ENCODE data around the gene SERINC2. TPM values are rescaled to one million over a fixed set of nuclear protein-coding genes. Genes with fewer than 3 reads are reported as not detected.
"Not testable (repeated sequence)": the region's sequence is repeated elsewhere in the genome, so short reads cannot be mapped to it uniquely, and the experiment has no call there.

SERINC2 gene
- total and polyA plus RNA-seq, 2 of the 4 experiments (the other 2 are of a cell fraction): 2.0 to 59.5 TPM

DNA sequence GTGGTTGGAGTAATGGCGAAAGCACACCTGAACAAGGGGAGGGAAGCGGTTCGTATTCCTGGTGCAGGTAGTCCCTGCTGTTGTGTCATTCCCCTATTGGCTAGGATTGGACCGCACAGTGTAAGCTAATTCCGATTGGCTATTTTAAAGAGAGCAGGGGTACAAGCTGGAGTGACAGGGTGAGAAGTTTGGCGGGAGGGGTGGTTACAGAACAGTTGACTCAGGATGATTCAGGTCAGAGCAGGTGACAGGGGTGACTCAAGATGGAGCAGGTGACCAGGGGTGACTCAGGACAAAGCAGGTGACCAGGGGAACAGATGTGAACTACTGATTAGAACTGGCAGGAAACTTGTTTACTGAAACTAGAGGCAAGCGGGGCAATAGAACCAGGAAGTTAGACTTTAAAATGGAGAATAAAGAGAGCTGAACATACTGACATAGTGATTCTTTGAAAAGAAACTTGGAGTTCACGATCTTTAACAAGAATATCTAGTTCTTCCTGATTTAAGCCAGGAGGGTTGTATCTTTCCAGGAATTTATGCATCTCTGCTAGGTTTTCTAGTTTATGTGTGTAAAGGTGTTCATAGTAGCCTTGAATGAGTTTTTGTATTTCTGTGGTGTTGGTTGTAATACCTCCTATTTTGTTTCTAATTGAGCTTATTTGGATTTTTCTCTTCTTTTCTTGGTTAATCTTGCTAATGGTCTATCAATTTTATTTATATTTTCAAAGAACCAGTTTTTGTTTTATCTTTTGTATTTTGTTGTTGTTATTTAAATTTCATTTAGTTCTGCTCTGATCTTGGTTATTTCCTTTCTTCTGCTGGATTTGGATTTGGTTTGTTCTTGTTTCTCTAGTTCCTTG lies 58.7 kb downstream of the SERINC2 start:
- H2BK15ac ChIP-seq (ENCODE audit: low read depth, low read length); H3K4me3 ChIP-seq (ENCODE audit: insufficient read depth, low read depth, low read length); POLR2A ChIA-PET (ENCODE audit: unreplicated experiment); H2BK5ac ChIP-seq (ENCODE audit: low read depth, low read length, poor library complexity, severe bottlenecking); H4K5ac ChIP-seq (ENCODE audit: low read depth, low read length); H3K27ac ChIP-seq (ENCODE audit: insufficient read depth, low read length); in situ Hi-C loops (cut with MboI; ENCODE audit: low sequenced_read_pairs); H2AK9ac ChIP-seq (replicated peaks; ENCODE audit: low read depth, low read length, poor library complexity); H3K18ac ChIP-seq (ENCODE audit: low read depth, low read length); H3K56ac ChIP-seq (ENCODE audit: extremely low read depth, insufficient read depth, low read length); H3K4ac ChIP-seq (ENCODE audit: low read depth, low read length); H2AK5ac ChIP-seq (ENCODE audit: low read depth, low read length); H3K36me3 ChIP-seq (ENCODE audit: control insufficient read depth, insufficient read depth, low read length); H4K91ac ChIP-seq (ENCODE audit: insufficient read depth, low read depth, low read length); H4K20me1 ChIP-seq (ENCODE audit: insufficient read depth, low read length); H3K9me3 ChIP-seq (ENCODE audit: control insufficient read depth, insufficient read depth, low read length); H3K79me1 ChIP-seq (ENCODE audit: low read depth in 1 of 2, low read length in 2 of 2); H2BK20ac ChIP-seq (ENCODE audit: low read depth, low read length); H3K14ac ChIP-seq (replicated peaks; ENCODE audit: low read depth, low read length); H2AFZ ChIP-seq (replicated peaks; ENCODE audit: low read length, poor library complexity); dilution Hi-C loops (cut with HindIII; ENCODE audit: low sequenced_read_pairs, unreplicated experiment); H3K4me1 ChIP-seq (ENCODE audit: control insufficient read depth, insufficient read depth, low read length); CTCF ChIA-PET; ATAC-seq (ENCODE audit: low read depth); H3K9me1 ChIP-seq (ENCODE audit: insufficient read depth, low read length); H2BK120ac ChIP-seq (ENCODE audit: low read depth, low read length); H3K4me2 ChIP-seq (ENCODE audit: low read depth, low read length); DNase-seq; H4K8ac ChIP-seq (ENCODE audit: low read depth in 2 of 2, low read length in 2 of 2); intact Hi-C loops (cut with micrococcal nuclease); H3K23ac ChIP-seq (ENCODE audit: low read depth, low read length); BruUV-seq (replicated peaks); H3K9ac ChIP-seq (ENCODE audit: low read depth, low read length): not testable (repeated sequence)
- 80% methylated on average over 4 of the region's 8 CpGs; no CpG with 5 or more reads in 1 of the 2 experiments for WGBS, 2 experiments (ENCODE audit: extremely low coverage in 2 of 2, insufficient read length in 1 of 2)
- peaks cover 21% of the 10 kb centered on the region for H3K27me3 ChIP-seq (ENCODE audit: control insufficient read depth, insufficient read depth, low read length)

DNA sequence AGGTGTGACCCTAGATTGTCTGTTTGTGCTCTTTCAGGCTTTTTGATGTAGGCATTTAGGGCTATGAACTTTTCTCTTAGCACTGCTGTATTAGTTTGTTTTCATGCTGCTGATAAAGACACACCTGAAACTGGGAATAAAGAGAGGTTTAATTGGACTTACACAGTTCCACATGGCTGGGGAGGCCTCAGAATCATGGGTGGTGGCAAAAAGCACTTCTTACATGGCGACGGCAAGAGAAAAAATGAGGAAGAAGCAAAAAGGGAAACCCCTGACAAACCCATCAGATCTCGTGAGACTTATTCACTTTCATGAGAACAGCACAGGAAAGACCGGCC lies 59.3 kb downstream of the SERINC2 start:
- in situ Hi-C loops (cut with MboI; ENCODE audit: low sequenced_read_pairs); H2BK120ac ChIP-seq (ENCODE audit: low read depth, low read length); H2AFZ ChIP-seq (replicated peaks; ENCODE audit: low read length, poor library complexity); H3K9me3 ChIP-seq (ENCODE audit: control insufficient read depth, insufficient read depth, low read length); DNase-seq; H2BK15ac ChIP-seq (ENCODE audit: low read depth, low read length); H3K23ac ChIP-seq (ENCODE audit: low read depth, low read length); H2AK5ac ChIP-seq (ENCODE audit: low read depth, low read length); H3K9ac ChIP-seq (ENCODE audit: low read depth, low read length); intact Hi-C loops (cut with micrococcal nuclease); H3K56ac ChIP-seq (ENCODE audit: extremely low read depth, insufficient read depth, low read length); H4K91ac ChIP-seq (ENCODE audit: insufficient read depth, low read depth, low read length); H2BK5ac ChIP-seq (ENCODE audit: low read depth, low read length, poor library complexity, severe bottlenecking); H4K5ac ChIP-seq (ENCODE audit: low read depth, low read length); H3K4me1 ChIP-seq (ENCODE audit: control insufficient read depth, insufficient read depth, low read length); H3K4me2 ChIP-seq (ENCODE audit: low read depth, low read length); H2AK9ac ChIP-seq (replicated peaks; ENCODE audit: low read depth, low read length, poor library complexity); H4K8ac ChIP-seq (ENCODE audit: low read depth in 2 of 2, low read length in 2 of 2); ATAC-seq (ENCODE audit: low read depth); dilution Hi-C loops (cut with HindIII; ENCODE audit: low sequenced_read_pairs, unreplicated experiment); BruUV-seq (replicated peaks); H3K27ac ChIP-seq (ENCODE audit: insufficient read depth, low read length); POLR2A ChIA-PET (ENCODE audit: unreplicated experiment); H3K9me1 ChIP-seq (ENCODE audit: insufficient read depth, low read length); H3K79me1 ChIP-seq (ENCODE audit: low read depth in 1 of 2, low read length in 2 of 2); H2BK20ac ChIP-seq (ENCODE audit: low read depth, low read length); H3K18ac ChIP-seq (ENCODE audit: low read depth, low read length); H3K4ac ChIP-seq (ENCODE audit: low read depth, low read length); H3K36me3 ChIP-seq (ENCODE audit: control insufficient read depth, insufficient read depth, low read length); H4K20me1 ChIP-seq (ENCODE audit: insufficient read depth, low read length); H3K4me3 ChIP-seq (ENCODE audit: insufficient read depth, low read depth, low read length); CTCF ChIA-PET; H3K14ac ChIP-seq (replicated peaks; ENCODE audit: low read depth, low read length): not testable (repeated sequence)
- no CpG with 5 or more reads among the region's 4 CpGs for WGBS, 2 experiments (ENCODE audit: extremely low coverage in 2 of 2, insufficient read length in 1 of 2)
- H3K27me3 ChIP-seq (ENCODE audit: control insufficient read depth, insufficient read depth, low read length): peaks cover 22% of the 10 kb centered on the region

Measured in IMR-90 (cell line).